ENCODE results near the gene KCNQ1OT1.

The KCNQ1OT1 gene

GRCh38 chr11:2737226-2737590 is 37.4 kb upstream of the KCNQ1OT1 start:
- DNase-seq (ENCODE audit: low read depth in 2 of 2), result no peak

DNA sequence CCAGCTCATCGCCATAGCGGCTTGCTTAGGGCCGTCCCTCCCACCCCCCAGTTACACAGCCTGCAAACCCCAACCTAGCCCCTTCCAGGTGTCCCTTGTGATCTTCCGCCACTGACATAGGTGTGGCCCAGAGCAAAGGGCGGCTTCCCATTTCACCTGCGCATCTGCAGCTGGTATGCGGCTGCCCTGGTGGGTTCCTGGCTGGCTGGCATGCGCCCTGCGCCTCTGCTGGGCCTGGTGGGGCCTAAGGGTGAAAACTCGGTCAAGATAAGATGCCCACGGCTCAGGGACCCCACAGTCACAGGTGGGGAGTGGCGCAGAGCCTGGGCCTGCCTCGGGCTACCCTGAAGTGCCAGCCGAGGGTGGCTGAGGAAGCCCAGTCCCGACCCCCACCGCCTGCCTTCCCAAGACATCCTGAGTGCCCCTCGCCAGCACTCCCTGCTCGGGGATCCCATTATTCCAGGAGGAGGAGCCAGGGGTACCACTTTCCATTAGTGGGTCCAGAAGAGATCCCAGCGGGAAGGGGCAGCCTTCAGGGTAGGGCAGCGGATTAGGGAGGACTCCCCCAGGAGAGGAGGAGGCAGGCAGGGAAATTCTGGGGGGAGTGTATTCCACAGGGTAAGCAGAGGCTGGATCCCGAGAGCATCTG is 36.9 kb upstream of the KCNQ1OT1 start:
- no peak for DNase-seq (ENCODE audit: low read depth in 2 of 2)

DNA sequence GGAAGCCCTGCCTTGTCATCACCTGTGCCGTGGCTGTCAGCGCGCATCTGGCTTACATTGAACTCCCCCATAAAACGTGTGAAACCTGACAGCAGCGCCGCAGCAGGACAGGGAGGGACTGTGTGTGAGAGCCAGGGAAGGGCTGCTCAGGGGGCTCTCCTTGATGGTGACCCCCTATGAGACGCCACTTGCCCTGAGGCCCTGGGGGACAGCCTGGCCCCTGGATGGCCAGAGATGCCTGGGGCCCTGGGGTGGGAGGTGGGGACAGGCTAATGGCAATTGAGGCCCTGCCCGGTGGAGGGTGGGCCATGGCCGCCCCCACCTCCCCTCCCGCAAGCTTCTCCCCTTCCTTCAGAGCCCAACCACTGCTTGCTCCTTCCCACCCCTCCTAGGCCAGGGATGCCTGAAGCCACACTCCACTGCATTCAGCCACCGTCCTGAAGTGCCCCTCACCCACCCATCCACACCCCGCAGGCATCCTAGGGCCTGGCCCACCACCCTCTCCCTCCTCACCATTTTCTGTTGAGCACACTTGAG is 35.3 kb upstream of the KCNQ1OT1 start:
- no peak for DNase-seq (ENCODE audit: low read depth in 2 of 2)

- DNase-seq (ENCODE audit: low read depth in 2 of 2), result no peak
Measured at GRCh38 chr11:2734181-2735052, 34.6 kb upstream of the KCNQ1OT1 start.

DNA sequence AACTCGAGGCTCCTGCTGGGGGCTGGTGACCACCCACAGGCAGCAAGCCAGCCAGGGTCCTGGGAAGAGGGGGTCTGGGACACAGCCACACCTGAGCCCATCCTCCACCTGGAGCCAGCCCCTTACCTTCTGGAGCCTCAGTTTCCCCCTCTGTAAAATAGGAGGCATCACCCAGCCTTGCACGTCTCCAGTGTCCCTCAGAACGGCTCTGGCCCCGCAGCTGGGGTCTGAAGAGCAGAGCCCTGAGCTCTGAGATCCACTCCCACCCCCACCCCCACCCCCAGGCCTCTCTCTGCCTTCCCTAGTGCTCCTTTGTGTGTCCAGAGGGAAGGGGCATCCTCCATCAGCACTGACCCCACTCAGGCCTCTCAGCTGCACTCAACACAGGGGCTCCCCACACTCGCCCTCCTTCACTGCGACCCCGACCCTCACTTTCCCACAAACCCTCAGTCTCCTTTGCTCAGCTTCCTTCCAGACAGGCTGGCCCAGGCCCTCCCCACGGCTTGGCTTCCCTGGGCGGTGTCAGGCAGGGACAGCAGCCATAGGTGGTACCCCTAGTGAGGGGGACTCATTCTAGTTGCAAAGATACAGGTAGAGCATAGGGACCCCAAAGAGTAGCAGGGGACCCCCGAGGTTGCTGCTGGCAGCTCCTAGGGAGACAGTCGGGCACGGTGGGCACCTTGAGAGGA is 33.3 kb upstream of the KCNQ1OT1 start:
- no peak for DNase-seq (ENCODE audit: low read depth in 2 of 2)

DNA sequence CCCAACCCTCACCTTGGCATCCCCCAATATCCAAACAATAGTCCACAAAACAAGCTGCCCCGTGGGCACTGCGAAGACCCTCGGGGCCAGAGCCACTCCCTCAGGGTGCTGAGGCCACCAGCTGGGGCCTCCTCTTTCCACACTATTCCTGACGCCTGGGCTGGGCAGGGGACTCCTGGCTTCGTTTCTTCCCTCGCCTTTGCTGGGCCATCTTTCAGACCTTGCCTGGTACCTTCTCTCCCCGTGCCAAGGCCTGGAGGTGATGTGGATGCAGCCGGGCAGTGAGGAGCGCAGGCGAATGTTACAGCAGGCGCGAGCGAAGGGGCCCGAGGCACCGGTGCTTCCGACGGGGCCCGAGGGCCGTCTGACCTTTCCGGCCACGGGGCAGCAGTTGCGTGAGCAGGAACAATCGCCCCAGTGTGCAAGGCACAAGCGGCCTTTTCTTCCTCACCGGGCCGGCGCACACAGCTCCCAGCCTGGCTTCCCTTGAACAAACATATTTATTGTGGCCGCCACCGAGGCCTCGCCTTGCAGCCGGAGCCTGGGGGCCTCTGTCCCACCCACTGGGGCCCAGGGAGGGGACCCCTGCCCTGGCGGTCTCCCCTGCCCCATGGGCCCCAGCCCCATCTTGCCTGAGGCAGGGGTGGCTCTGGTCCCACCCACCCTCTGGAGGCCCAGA is 32.6 kb upstream of the KCNQ1OT1 start:
- DNase-seq (ENCODE audit: low read depth in 2 of 2), result no peak

DNA sequence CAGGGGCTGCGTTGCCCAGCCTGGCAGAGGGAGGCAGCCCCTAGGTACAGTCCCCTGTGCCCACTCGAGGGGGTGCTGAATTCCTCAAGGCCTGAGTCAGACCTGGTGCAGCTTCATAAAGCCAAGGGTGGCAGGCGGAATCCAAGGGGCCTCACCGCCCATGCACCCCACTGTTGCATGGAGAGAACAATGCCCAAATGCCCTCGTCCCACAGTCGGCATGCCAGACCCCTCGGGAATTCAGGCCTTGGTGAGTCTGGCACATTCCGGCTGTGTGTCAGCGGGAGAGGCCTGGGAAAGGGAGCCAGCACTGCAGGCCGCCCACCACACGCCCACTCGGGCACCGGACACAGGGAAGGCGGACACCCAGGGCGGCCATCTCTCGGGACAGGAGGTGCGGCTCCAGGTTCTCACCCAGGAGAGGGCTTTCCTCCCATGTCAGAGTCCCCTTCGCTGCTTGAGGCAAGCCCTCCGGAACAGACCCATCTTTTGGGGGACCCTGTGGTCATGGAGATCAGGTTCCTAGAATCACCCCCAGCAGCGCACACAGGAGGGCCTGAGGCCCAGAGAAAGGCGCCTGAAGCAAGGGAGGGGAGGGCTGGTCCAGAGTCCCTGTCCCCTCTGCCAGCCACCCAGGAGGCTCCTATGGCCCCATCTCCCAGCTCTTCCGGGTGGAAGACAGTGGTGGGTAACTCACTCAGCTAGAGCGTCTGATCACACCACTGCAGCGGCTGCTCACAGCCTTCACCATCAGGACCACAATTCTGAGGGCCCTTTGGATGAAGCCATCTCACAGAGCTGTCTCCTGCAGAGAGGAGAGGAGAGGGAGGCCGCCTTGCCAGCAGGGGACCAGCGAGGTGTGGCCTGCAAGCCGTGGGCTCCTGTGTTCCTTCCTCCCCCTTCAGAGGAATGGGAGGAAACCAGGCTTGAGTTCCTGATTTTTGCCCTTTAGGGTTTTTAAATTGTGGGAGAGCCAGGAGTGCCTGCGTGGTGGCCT is 31.6 kb upstream of the KCNQ1OT1 start:
- no peak for DNase-seq (ENCODE audit: low read depth in 2 of 2)

- DNase-seq (ENCODE audit: low read depth in 2 of 2), result no peak
Measured at GRCh38 chr11:2730272-2731129, 30.7 kb upstream of the KCNQ1OT1 start.

GRCh38 chr11:2729841-2730240 is 30.0 kb upstream of the KCNQ1OT1 start:
- DNase-seq (ENCODE audit: low read depth in 2 of 2), result no peak

DNA sequence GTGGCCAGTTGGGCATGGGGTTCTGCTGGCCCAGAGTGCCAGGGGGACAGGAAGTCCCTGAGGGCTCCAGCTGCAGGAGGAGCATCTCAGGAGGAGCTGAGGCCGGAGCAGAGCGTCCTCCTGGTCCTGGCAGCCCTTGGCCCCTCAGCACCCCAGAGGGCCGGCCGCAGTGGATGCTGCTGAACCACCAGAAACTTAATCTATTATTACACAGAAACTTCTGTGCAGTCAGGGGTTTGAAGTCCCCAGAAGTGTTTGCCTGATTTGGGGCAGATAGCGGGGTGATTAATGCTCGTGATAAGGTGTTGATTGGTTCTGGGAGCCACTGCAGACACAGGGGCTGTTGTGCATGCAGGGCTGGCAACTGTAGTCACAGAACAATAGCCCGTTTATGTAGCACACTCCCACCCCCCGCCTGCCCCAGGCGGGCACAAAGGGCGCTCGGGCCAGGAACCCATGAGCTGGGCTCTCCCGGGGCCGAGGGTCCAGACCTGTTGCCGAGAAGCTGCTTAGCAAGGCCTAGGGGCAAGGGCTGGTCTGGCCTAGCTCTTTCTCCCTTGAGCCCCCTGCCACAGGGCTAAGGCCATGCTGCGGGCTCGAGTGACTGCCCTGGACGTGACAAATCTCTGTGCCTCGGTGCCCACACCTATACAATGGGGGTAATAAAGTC is 29.0 kb upstream of the KCNQ1OT1 start:
- DNase-seq (ENCODE audit: low read depth in 2 of 2), result no peak

DNA sequence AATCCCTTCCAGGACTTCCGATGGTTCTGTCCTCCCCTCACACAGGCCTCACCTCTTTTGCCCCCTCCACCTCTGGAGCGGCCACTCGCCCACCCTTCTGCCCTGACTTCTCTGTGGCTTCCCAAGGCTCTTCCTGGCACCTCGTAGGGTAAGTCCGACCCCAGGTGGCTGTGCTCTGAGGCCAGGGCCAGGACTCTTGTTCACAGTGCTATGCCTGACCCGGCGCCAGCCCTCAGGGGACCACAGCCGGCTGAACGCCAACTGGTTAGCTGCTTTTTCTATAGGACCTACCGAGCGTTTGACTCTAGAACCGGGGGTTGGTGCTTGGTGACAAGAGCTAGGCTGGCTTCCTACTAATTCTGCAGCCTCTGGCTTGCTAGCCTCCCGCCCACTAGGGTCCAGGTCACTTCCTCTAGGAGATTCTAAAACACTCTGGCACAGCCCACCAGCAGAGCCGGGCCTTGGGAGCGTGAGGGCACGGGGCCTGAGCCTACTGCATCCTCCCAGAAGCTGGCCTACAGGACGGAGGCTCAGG is 28.4 kb upstream of the KCNQ1OT1 start:
- DNase-seq (ENCODE audit: low read depth in 2 of 2), result no peak

DNA sequence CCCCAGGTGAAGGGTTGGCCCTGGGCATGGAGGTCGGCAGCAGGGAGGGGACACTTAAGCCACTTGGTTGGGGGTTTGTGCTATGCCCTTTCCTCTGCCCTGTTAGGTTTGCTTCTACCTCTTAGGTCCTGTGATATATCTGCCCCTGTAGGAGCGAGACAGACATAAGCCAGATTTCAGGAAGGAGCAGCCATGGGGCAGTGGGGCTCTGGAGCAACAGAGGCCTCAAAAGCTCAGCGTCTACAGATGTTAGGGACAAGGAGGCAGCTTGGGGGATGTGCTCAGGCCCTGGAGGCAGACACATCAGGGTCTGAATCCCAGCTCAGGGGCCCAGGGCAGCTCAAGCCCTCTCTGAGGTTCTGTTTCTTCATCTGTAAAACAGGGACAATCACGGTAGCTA is 27.2 kb upstream of the KCNQ1OT1 start:
- DNase-seq (ENCODE audit: low read depth in 2 of 2), result no peak

DNA sequence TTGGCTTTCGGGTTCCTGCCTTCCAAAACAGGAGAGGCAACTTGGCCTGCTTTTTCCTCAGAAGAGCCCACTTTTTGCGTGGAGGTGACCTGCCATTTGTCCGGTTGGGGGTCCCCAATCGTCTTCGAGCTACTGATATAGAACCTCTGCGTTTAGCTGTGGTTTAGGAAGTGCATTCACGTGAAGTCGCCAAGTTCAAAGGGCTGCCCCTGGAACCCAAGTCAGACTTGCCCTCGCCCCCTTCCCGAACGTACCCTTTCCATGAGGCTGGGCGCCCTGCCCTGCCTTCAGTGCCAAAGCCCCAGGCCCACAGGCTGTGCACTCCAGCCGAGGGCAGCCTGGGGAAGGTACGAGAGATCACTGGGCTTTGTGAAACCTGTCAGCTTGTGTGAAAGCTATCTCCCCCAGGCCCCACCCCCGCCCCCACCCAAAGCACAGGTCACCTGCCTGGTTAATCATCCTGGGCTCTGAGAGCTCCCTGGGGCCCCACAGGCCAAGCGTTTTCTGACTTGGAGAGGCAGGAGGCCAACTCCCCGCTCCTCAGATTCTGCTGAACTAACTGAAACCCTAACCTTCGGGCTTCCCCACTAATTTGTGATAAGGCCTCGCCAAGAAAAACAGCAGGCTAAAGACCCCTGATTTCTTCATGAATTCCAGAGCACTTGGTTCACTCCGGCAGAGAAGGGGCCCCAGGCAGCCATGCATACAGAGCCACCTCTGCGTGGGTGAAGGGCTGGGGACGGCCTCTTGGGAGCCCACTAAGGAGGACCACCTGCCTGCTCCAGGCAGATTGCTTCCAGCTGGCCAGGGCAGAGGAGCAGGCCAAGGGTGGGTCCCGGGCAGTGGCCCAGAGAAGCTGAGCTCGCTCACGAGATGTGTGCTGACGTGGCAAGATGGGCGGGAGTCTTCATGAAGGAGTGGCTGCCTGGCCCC is 25.8 kb upstream of the KCNQ1OT1 start:
- no peak for DNase-seq (ENCODE audit: low read depth in 2 of 2)

DNA sequence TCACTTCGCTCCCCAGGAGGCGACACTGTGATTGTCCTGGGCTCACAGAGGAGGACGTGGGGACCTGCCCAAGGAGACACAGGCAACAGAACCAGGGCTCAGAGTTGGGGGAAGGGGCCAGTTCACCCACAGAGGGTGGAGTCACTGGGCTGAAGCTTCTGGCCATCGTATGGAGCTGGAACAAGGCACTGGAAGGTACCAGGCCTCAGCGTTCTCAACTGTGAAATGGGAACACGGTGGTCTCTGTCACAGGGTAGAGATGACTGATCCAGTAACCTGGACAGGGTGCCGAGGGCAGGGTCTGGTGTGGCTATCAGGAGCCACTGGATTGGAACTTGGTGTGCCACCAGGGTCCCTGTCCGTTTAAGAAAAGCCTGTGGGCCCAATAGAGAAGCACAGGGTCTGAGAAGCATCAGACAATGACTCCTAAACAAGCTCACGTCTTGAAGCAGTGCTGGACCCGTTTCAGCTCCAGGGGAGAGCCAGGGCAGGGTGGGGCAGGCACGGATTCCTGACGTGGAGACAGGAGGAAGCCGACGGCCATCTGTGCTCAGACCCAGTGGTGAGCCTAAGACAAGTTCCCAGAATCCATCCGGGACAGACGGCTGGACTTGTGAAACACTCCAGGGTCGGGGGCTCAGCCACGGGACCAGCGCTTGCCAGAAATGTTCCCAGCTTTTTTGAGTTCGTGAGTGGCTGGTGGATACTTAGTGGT is 25.0 kb upstream of the KCNQ1OT1 start:
- DNase-seq (ENCODE audit: low read depth in 2 of 2), result no peak

GRCh38 chr11:2724104-2724503 is 24.3 kb upstream of the KCNQ1OT1 start:
- no peak for DNase-seq (ENCODE audit: low read depth in 2 of 2)

DNA sequence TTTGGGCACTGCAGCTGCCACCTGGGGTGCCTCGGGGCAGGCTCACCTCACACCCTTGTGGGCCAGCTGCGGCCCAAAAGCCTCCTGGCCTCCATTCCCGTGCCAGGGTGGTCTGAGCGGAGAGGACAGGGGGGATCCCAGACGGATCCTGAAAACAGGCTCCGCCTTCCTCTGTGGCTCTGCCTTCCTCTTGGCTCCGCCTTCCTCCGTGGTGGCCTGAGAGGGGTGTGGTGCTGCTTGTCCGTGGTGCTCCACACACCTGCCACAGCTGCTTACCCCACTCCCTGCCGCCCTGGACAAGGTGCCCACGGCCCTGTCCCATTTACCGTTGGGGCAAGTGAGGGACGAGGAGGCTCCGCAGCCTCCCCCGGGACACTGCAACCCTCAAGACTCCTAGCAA is 23.2 kb upstream of the KCNQ1OT1 start:
- DNase-seq (ENCODE audit: low read depth in 2 of 2), result no peak
